GM12873 (cell line): Measurements from ENCODE around the gene HLTF.

Experiments
- CTCF ChIP-seq: IDR thresholded peaks from 2 replicates; pipeline ENCODE4 v1.5.1; 2012; ENCODE audit warnings: low read depth, mild to moderate bottlenecking, moderate library complexity, low read length, control low read depth; ENCODE audit not compliant: insufficient read depth; ENCODE audit errors: missing control alignments

Gene HLTF

GRCh38 chr3:149000206-149000745 lies 86.1 kb downstream of the HLTF start:
- no peak for TF ChIP-seq CTCF

GRCh38 chr3:148999806-149000205 lies 86.5 kb downstream of the HLTF start:
- TF ChIP-seq CTCF: no peak

GRCh38 chr3:148998715-148999423 lies 87.5 kb downstream of the HLTF start:
- TF ChIP-seq CTCF: no peak

GRCh38 chr3:148998297-148998696 lies 88.0 kb downstream of the HLTF start:
- no peak for TF ChIP-seq CTCF

GRCh38 chr3:148997623-148998022 lies 88.7 kb downstream of the HLTF start:
- no peak for TF ChIP-seq CTCF

- TF ChIP-seq CTCF: no peak
Observed at GRCh38 chr3:148992635-148993255, 93.6 kb downstream of the HLTF start.

- TF ChIP-seq CTCF: no peak
Observed at GRCh38 chr3:148992027-148992634, 94.2 kb downstream of the HLTF start.
